ENCODE measurements around the gene PCDHA13. TPM values are rescaled to one million over a fixed set of nuclear protein-coding genes. Genes with fewer than 3 reads are reported as not detected.
"Not testable (repeated sequence)": the region's sequence is repeated elsewhere in the genome, so short reads cannot be mapped to it uniquely, and the experiment has no call there.

PCDHA13 gene
- total RNA-seq (2014; rRNA removed; shearing (Covaris generic)): 0.29 and 0.53 TPM in 2 replicates
- 0.48 and 0.73 TPM in 2 replicates for polyA plus RNA-seq (2015; cell fraction: cytosol; rRNA removed)
- 0.05 and 0.28 TPM in 2 replicates for polyA plus RNA-seq (2015; cell fraction: nucleus; rRNA removed)

DNA sequence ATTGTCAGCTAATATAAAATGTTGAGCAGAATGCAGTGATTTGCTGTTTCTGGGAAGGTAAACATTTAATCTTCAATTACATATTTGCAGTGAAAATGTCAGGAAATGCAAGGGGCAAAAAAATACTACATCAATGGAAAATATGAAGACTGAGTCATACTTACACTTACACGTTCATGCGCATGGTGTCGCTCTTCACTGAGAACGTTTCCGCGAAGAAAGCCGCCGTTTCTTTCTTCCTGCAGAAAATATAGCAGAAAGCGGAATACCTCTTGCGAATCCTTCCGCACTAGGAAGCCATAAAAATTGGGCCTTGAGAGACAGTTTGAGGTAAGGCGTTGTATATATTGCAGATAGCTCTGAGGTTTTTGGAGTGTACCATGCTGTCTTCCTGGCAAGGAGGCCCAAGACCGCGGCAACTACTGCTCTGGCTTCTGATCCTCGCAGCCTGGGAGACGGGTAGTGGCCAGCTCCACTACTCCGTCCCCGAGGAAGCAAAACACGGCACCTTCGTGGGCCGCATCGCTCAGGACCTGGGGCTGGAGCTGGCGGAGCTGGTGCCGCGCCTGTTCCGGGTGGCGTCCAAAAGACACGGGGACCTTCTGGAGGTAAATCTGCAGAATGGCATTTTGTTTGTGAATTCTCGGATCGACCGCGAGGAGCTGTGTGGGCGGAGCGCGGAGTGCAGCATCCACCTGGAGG is at the start of gene PCDHA13:
PCDHA13 (plus strand) TSS at position 236 of the 702 bp plus-strand sequence; CDS start at position 381, 145 bp downstream.
- DNase-seq (ENCODE audit: low read depth, low spot score): peak; percentile 42
- in situ Hi-C loops (cut with HindIII; ENCODE audit: low pct_unique_long_range_greater_than_20kb, low sequenced_read_pairs): no loop called here

DNA sequence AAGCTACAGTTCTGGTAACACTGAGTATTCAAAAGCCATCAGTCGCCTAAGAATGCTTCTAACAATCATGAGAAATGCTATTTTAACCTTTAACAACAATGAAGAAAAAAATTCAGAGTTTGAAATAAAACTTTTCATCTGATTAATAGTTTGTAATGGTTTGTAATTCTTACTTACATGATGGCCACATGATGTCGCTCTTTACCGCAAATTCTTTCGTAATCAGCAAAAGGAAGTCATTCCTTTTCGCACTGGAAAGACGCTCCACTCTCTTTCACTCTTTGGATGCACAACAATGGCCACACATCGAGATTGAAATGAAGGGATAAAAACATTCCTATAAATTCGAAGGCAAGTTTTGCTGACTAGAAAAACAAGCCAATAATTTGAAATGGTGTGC is 47.9 kb upstream of the PCDHA13 start, which contains the start of gene PCDHA7:
PCDHA7 (plus strand) TSS at position 277 of the 400 bp plus-strand sequence; CDS start at position 392, 115 bp downstream.
- peak; percentile 64 for DNase-seq (ENCODE audit: low read depth, low spot score)
- in situ Hi-C loops (cut with HindIII; ENCODE audit: low pct_unique_long_range_greater_than_20kb, low sequenced_read_pairs): no loop called here

DNA sequence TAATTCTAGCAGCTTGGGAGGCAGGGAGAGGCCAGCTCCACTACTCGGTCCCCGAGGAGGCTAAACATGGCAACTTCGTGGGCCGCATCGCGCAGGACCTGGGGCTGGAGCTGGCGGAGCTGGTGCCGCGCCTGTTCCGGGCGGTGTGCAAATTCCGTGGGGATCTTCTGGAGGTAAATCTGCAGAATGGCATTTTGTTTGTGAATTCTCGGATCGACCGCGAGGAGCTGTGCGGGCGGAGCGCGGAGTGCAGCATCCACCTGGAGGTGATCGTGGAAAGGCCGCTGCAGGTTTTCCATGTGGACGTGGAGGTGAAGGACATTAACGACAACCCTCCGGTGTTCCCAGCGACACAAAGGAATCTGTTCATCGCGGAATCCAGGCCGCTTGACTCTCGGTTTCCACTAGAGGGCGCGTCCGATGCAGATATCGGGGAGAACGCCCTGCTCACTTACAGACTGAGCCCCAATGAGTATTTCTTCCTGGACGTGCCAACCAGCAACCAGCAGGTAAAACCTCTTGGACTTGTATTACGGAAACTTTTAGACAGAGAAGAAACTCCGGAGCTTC is 47.4 kb upstream of the PCDHA13 start:
- in situ Hi-C loops (cut with HindIII; ENCODE audit: low pct_unique_long_range_greater_than_20kb, low sequenced_read_pairs): not testable (repeated sequence)
- DNase-seq (ENCODE audit: low read depth, low spot score): peak; percentile 39

DNA sequence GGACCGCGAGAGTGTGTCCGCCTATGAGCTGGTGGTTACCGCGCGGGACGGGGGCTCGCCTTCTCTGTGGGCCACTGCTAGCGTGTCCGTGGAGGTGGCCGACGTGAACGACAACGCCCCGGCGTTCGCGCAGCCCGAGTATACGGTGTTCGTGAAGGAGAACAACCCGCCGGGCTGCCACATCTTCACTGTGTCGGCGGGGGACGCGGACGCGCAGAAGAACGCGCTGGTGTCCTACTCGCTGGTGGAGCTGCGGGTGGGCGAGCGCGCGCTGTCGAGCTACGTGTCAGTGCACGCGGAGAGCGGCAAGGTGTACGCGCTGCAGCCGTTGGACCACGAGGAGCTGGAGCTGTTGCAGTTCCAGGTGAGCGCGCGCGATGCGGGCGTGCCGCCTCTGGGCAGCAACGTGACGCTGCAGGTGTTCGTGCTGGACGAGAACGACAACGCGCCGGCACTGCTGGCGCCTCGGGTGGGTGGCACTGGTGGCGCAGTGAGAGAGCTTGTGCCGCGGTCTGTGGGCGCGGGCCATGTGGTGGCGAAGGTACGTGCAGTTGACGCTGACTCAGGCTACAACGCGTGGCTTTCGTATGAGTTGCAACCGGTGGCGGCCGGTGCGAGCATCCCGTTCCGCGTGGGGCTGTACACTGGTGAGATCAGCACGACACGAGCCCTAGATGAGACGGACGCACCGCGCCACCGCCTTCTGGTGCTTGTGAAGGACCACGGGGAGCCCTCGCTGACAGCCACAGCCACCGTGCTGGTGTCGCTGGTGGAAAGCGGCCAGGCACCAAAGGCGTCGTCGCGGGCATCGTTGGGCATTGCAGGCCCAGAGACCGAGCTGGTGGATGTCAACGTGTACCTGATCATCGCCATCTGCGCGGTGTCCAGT is 46.1 kb upstream of the PCDHA13 start:
- in situ Hi-C loops (cut with HindIII; ENCODE audit: low pct_unique_long_range_greater_than_20kb, low sequenced_read_pairs): no loop called here

GRCh38 chr5:140840978-140841962 is 40.7 kb upstream of the PCDHA13 start, which contains the start of gene PCDHA8:
Gene PCDHA8 (plus strand): TSS chr5:140841187. CDS start chr5:140841322, 135 bp downstream.
- peak; percentile 55 for DNase-seq (ENCODE audit: low read depth, low spot score)
- in situ Hi-C loops (cut with HindIII; ENCODE audit: low pct_unique_long_range_greater_than_20kb, low sequenced_read_pairs): no loop called here

More for the DNA sequence above, 46.1 kb upstream of the PCDHA13 start:
- DNase-seq (ENCODE audit: low read depth, low spot score): no peak

DNA sequence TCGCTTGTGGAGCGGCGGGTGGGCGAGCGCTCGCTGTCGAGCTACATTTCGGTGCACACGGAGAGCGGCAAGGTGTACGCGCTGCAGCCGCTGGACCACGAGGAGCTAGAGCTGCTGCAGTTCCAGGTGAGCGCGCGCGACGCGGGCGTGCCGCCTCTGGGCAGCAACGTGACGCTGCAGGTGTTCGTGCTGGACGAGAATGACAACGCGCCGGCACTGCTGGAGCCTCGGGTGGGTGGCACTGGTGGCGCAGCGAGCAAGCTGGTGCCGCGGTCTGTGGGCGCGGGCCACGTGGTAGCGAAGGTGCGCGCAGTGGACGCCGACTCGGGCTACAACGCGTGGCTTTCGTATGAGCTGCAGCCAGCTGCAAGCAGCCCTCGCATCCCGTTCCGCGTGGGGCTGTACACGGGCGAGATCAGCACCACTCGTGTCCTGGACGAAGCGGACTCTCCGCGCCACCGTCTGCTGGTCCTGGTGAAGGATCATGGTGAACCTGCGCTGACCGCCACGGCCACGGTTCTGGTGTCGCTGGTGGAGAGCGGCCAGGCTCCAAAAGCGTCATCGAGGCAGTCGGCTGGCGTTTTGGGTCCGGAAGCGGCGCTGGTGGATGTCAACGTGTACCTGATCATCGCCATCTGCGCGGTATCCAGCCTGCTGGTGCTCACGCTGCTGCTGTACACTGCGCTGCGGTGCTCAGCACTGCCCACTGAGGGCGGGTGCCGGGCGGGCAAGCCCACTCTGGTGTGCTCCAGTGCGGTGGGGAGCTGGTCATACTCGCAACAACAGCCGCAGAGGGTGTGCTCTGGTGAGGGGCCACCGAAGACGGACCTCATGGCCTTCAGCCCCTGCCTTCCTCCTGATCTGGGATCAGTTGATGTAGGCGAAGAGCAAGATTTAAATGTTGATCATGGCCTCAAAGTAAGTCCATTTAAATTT is 38.9 kb upstream of the PCDHA13 start:
- DNase-seq (ENCODE audit: low read depth, low spot score): no peak
- in situ Hi-C loops (cut with HindIII; ENCODE audit: low pct_unique_long_range_greater_than_20kb, low sequenced_read_pairs): no loop called here

GRCh38 chr5:140848139-140849102 is 33.5 kb upstream of the PCDHA13 start, which contains the start of gene PCDHA9:
Gene PCDHA9 (plus strand): TSS chr5:140848382. CDS start chr5:140848496, 114 bp downstream.
- DNase-seq (ENCODE audit: low read depth, low spot score); in situ Hi-C loops (cut with HindIII; ENCODE audit: low pct_unique_long_range_greater_than_20kb, low sequenced_read_pairs): not testable (repeated sequence)

DNA sequence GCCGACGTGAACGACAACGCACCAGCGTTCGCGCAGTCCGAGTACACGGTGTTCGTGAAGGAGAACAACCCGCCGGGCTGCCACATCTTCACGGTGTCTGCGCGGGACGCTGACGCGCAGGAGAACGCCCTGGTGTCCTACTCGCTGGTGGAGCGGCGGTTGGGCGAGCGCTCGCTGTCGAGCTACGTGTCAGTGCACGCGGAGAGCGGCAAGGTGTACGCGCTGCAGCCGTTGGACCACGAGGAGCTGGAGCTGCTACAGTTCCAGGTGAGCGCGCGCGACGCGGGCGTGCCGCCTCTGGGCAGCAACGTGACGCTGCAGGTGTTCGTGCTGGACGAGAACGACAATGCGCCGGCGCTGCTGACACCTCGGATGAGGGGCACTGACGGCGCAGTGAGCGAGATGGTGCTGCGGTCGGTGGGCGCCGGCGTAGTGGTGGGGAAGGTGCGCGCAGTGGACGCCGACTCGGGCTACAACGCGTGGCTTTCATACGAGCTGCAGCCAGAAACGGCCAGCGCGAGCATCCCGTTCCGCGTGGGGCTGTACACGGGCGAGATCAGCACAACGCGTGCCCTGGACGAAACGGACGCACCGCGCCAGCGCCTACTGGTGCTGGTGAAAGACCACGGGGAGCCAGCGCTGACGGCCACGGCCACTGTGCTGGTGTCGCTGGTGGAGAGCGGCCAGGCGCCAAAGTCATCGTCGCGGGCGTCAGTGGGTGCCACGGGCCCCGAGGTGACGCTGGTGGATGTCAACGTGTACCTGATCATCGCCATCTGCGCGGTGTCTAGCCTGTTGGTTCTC is 31.9 kb upstream of the PCDHA13 start:
- in situ Hi-C loops (cut with HindIII; ENCODE audit: low pct_unique_long_range_greater_than_20kb, low sequenced_read_pairs); DNase-seq (ENCODE audit: low read depth, low spot score): not testable (repeated sequence)

GRCh38 chr5:140855772-140856674 is 25.9 kb upstream of the PCDHA13 start, which contains the start of gene PCDHA10:
Gene PCDHA10 (plus strand): TSS chr5:140855897. CDS start chr5:140856049, 152 bp downstream.
- peak; percentile 4 for DNase-seq (ENCODE audit: low read depth, low spot score)
- in situ Hi-C loops (cut with HindIII; ENCODE audit: low pct_unique_long_range_greater_than_20kb, low sequenced_read_pairs): no loop called here

DNA sequence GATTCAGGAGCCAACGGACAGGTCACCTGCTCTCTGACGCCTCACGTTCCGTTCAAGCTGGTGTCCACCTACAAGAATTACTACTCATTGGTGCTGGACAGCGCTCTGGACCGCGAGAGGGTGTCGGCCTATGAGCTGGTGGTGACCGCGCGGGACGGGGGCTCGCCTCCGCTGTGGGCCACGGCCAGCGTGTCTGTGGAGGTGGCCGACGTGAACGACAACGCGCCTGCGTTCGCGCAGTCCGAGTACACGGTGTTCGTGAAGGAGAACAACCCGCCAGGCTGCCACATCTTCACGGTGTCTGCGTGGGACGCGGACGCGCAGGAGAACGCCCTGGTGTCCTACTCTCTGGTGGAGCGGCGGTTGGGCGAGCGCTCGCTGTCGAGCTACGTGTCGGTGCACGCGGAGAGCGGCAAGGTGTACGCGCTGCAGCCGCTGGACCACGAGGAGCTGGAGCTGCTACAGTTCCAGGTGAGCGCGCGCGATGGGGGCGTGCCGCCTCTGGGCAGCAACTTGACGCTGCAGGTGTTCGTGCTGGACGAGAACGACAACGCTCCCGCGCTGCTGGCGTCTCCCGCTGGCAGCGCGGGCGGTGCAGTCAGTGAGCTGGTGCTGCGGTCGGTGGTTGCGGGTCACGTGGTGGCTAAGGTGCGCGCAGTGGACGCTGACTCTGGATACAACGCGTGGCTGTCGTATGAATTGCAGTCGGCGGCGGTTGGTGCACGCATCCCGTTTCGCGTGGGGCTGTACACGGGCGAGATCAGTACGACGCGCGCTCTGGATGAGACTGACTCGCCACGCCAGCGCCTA is 24.5 kb upstream of the PCDHA13 start:
- in situ Hi-C loops (cut with HindIII; ENCODE audit: low pct_unique_long_range_greater_than_20kb, low sequenced_read_pairs): no loop called here
- DNase-seq (ENCODE audit: low read depth, low spot score): no peak

DNA sequence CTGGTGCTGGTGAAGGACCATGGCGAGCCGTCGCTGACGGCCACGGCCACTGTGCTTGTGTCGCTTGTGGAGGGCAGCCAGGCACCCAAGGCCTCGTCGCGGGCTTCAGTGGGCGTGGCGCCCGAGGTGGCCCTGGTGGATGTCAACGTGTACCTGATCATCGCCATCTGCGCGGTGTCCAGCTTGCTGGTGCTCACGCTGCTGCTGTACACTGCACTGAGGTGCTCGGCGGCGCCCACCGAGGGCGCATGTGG is 24.0 kb upstream of the PCDHA13 start:
- no peak for DNase-seq (ENCODE audit: low read depth, low spot score)
- in situ Hi-C loops (cut with HindIII; ENCODE audit: low pct_unique_long_range_greater_than_20kb, low sequenced_read_pairs): no loop called here

DNA sequence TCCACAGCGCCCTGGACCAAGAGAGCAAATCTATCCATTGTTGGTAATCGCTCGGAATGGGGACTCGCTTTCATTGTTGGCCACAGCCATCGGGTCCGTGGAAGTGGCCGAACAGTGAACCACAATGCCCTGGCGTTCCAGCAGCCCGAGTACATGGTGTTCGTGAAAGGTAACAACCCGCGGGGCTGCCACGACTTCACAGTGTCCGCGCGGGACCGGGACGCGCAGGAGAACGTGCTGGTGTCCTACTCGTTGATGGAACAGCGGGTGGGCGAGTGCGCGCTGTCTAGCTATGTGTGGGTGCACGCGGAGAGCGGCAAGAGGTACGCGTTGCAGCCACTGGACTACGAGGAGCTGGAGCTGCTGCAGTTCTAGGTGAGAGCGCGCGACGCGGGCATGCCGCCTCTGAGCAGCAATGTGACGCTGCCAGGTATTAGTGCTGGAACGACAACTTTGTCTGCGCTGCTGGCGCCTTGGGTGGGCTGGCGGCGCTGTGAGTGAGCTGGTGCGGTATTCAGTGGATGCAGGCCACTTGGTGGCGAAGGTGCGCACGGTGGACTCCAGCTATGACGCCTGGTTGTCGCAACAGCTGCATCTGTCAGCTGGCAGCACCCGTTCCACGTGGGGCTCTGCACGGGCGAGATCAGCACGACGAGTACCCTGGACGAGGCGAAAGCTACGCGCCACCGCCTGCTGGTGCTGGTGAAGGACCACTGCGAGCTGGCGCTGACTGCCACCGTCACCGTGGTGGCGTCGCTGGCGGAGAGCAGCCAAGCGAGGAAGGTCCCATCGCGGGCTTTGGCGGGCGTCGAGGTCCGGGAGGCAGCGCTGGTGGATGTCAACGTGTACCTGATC is 19.3 kb upstream of the PCDHA13 start:
- no peak for DNase-seq (ENCODE audit: low read depth, low spot score)
- in situ Hi-C loops (cut with HindIII; ENCODE audit: low pct_unique_long_range_greater_than_20kb, low sequenced_read_pairs): no loop called here

Measured in SK-MEL-5 (cell line).